ENCODE results near the gene PSMD9.
"Not testable (repeated sequence)": the region's sequence is repeated elsewhere in the genome, so short reads cannot be mapped to it uniquely, and the experiment has no call there.

Gene PSMD9

GRCh38 chr12:121849665-121850064, 38.9 kb upstream of the PSMD9 start:
- TF ChIP-seq CTCF (conservative IDR thresholded peaks at IDR 0.05; ENCODE audit: low read length), result no peak
- H3K4me3 ChIP-seq (ENCODE audit: low read length), result no peak overlapping the region
- no peak for DNase-seq (ENCODE audit: low read depth)

- not testable (repeated sequence) for H3K4me3 ChIP-seq (ENCODE audit: low read length); DNase-seq (ENCODE audit: low read depth)
Measured at GRCh38 chr12:121852392-121852791, 36.2 kb upstream of the PSMD9 start.

- no peak overlapping the region for H3K4me3 ChIP-seq (ENCODE audit: low read length)
- TF ChIP-seq CTCF (conservative IDR thresholded peaks at IDR 0.05; ENCODE audit: low read length), result no peak
- peak; percentile 10 for DNase-seq (ENCODE audit: low read depth)
Measured at GRCh38 chr12:121857322-121858246, 31.0 kb upstream of the PSMD9 start.

GRCh38 chr12:121858318-121858661, 30.3 kb upstream of the PSMD9 start:
- DNase-seq (ENCODE audit: low read depth), result no peak
- TF ChIP-seq CTCF (conservative IDR thresholded peaks at IDR 0.05; ENCODE audit: low read length), result no peak
- no peak overlapping the region for H3K4me3 ChIP-seq (ENCODE audit: low read length)

GRCh38 chr12:121858662-121859572, 29.7 kb upstream of the PSMD9 start, which contains the start of gene HPD:
HPD (minus strand) TSS chr12:121858859; CDS start chr12:121858823, 36 bp downstream.
- TF ChIP-seq CTCF (conservative IDR thresholded peaks at IDR 0.05; ENCODE audit: low read length), result no peak
- H3K4me3 ChIP-seq (ENCODE audit: low read length), result no peak within 1 kb of the TSS
- peak; percentile 82 for DNase-seq (ENCODE audit: low read depth)

- no peak overlapping the region for H3K4me3 ChIP-seq (ENCODE audit: low read length)
- DNase-seq (ENCODE audit: low read depth), result no peak
- no peak for TF ChIP-seq CTCF (conservative IDR thresholded peaks at IDR 0.05; ENCODE audit: low read length)
Measured at GRCh38 chr12:121860257-121860656, 28.3 kb upstream of the PSMD9 start.

GRCh38 chr12:121860699-121861098, 27.9 kb upstream of the PSMD9 start:
- H3K4me3 ChIP-seq (ENCODE audit: low read length); DNase-seq (ENCODE audit: low read depth): not testable (repeated sequence)
